ENCODE data around the gene TERT. TPM values are rescaled to one million over a fixed set of nuclear protein-coding genes. Genes with fewer than 3 reads are reported as not detected.

TERT gene
- total and polyA plus RNA-seq, 2 donors (not counting 1 experiment from before 2014, with no cell fraction given), result 0.24 to 0.39 TPM

DNA sequence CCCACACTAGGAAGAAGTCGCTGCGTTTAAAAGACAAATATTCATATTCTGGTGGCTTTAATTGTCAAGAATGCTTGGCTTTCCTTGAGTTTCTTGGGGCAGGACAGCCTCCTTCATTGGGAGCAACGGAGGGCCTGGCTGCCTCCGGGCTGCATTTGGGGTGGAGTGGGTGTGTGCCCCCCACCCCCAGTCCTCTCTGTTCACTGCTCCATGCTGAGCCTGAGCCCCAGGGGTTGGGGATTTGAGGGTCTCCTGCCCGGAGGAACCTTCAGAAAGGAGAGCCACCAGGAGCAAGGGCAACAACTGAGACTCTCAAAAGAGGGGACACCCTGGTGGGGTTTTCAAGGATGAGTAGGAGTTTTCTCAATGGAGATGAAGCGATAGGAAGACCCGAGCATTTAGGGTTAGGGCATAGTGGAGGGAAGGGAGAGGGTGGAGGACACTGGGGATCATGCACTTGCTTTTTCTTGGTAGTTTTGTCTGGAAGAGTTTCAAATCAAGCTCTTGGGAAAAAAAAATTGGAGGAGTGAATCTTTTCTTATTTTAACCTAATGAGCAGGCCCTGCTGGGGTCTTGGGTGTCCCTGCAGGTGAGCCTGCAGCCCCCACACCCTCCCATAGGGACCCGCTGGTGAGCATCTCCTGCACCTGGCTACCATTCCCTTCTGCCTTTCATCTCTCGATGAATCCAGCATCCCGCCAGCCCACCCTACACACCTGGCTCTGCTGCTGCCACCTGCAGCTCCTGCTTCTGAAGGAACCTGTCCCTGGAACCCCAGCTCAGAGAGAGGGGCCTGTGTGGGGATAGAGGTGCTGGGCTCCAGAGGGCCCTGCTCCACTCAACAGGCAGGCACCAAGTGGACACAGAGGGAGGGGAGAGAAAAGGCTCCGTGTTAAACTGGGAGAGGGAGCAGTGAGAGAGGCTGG, 89.3 kb downstream of the TERT start:
- no peaks in the 10 kb centered on the region for H3K79me2 ChIP-seq (ENCODE audit: control insufficient read depth, insufficient read depth, low read length)
- no peaks in the 10 kb centered on the region for H3K4me1 ChIP-seq (ENCODE audit: control insufficient read depth in 2 of 2, insufficient read depth in 2 of 2, low read length in 2 of 2)
- no peak for DNase-seq
- Mint-ChIP-seq H3K4me1 (no peaks in the 10 kb centered on the region), H3K9me3 (ENCODE audit: insufficient read depth) (no peaks in the 10 kb centered on the region), H3K4me3 (no peak overlapping the region), H3K27me3 (peaks cover 8% of the 10 kb centered on the region), H3K27ac (no peak overlapping the region)
- no peak overlapping the region for H2AFZ ChIP-seq (ENCODE audit: insufficient read depth, low read depth, low read length, poor library complexity, severe bottlenecking)
- H3K27ac ChIP-seq (ENCODE audit: low read length in 2 of 2), result no peak overlapping the region
- intact Hi-C loops (cut with micrococcal nuclease), result no loop called here
- H3K9ac ChIP-seq (ENCODE audit: low read length), result no peak overlapping the region
- H3K4me2 ChIP-seq (replicated peaks; ENCODE audit: low read depth, low read length, poor library complexity, severe bottlenecking), result no peak overlapping the region
- no peak for ATAC-seq (ENCODE audit: low read depth)
- CTCF ChIA-PET, result no interaction called here
- H3K36me3 ChIP-seq (replicated peaks in 1 of 2; ENCODE audit: control extremely low read depth in 1 of 2, control insufficient read depth in 1 of 2, extremely low read depth in 1 of 2, insufficient read depth in 2 of 2, low read length in 1 of 2), result no peaks in the 10 kb centered on the region
- H3K4me3 ChIP-seq (ENCODE audit: control extremely low read depth in 1 of 5, extremely low read depth in 1 of 5, insufficient read depth in 1 of 5, low read depth in 2 of 5, low read length in 4 of 5), result no peak overlapping the region
- no peaks in the 10 kb centered on the region for H3K9me3 ChIP-seq (ENCODE audit: control extremely low read depth in 1 of 3, control insufficient read depth in 2 of 3, insufficient read depth in 1 of 3, low read length in 2 of 3)
- WGBS (ENCODE audit: insufficient coverage), result 94% methylated on average over 6 of the region's 11 CpGs
- H4K20me1 ChIP-seq (ENCODE audit: control insufficient read depth, insufficient read depth, low read length, poor library complexity, severe bottlenecking), result no peaks in the 10 kb centered on the region
- no peak for TF ChIP-seq EZH2 (IDR thresholded peaks at IDR 0.05; ENCODE audit: borderline replicate concordance, insufficient read depth, low read depth, low read length, poor library complexity, severe bottlenecking)
- TF ChIP-seq, protein P1, sequence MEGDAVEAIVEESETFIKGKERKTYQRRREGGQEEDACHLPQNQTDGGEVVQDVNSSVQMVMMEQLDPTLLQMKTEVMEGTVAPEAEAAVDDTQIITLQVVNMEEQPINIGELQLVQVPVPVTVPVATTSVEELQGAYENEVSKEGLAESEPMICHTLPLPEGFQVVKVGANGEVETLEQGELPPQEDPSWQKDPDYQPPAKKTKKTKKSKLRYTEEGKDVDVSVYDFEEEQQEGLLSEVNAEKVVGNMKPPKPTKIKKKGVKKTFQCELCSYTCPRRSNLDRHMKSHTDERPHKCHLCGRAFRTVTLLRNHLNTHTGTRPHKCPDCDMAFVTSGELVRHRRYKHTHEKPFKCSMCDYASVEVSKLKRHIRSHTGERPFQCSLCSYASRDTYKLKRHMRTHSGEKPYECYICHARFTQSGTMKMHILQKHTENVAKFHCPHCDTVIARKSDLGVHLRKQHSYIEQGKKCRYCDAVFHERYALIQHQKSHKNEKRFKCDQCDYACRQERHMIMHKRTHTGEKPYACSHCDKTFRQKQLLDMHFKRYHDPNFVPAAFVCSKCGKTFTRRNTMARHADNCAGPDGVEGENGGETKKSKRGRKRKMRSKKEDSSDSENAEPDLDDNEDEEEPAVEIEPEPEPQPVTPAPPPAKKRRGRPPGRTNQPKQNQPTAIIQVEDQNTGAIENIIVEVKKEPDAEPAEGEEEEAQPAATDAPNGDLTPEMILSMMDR (IDR thresholded peaks at IDR 0.05), result no peak
- POLR2A ChIA-PET, result no interaction called here
- no peaks in the 10 kb centered on the region for H3K27me3 ChIP-seq (replicated peaks in 1 of 4; ENCODE audit: control extremely low read depth in 1 of 4, control insufficient read depth in 3 of 4, insufficient read depth in 4 of 4, low read length in 3 of 4)

DNA sequence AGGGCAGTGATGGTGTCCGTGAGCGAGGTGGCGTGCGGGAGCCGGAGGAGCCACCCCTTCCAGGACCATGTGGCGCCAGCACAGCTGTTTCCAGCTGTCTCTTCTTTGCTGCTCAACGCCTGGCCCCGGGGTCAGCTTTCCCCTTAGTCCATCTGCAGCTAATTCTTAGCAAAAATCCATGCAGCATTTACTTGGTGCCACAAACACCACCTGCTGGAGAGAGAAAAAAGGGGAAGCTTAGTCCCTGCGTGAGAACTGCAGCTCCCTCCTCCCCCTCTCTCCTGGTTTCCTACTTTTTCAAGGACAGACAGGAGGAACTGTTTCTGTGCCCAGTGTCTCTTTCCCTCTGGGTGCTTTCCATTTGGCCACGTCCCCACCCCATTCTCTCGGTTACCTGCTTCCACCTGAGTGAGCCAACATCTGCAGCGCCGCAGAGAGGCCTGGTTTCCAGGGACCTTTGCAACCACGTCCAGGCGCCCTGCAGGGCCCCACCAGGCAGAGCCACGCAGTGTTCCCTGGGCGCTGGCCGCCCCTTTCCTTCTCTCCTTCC, 90.1 kb downstream of the TERT start:
- DNase-seq (no peak), ATAC-seq (ENCODE audit: low read depth) (no peak)
- no peaks in the 10 kb centered on the region for H4K20me1 ChIP-seq (ENCODE audit: control insufficient read depth, insufficient read depth, low read length, poor library complexity, severe bottlenecking)
- no peaks in the 10 kb centered on the region for H3K79me2 ChIP-seq (ENCODE audit: control insufficient read depth, insufficient read depth, low read length)
- no peak overlapping the region for H3K4me3 ChIP-seq (ENCODE audit: control extremely low read depth in 1 of 5, extremely low read depth in 1 of 5, insufficient read depth in 1 of 5, low read depth in 2 of 5, low read length in 4 of 5)
- H3K4me2 ChIP-seq (replicated peaks; ENCODE audit: low read depth, low read length, poor library complexity, severe bottlenecking), result no peak overlapping the region
- peaks cover 8% of the 10 kb centered on the region for H3K27me3 Mint-ChIP-seq
- no peaks in the 10 kb centered on the region for H3K36me3 ChIP-seq (replicated peaks in 1 of 2; ENCODE audit: control extremely low read depth in 1 of 2, control insufficient read depth in 1 of 2, extremely low read depth in 1 of 2, insufficient read depth in 2 of 2, low read length in 1 of 2)
- H3K4me1 ChIP-seq (ENCODE audit: control insufficient read depth in 2 of 2, insufficient read depth in 2 of 2, low read length in 2 of 2), result no peaks in the 10 kb centered on the region
- H3K27ac ChIP-seq (ENCODE audit: low read length in 2 of 2), result no peak overlapping the region
- H3K27me3 ChIP-seq (replicated peaks in 1 of 4; ENCODE audit: control extremely low read depth in 1 of 4, control insufficient read depth in 3 of 4, insufficient read depth in 4 of 4, low read length in 3 of 4), result peaks cover 0 to under 1% (median 0%) of the 10 kb centered on the region in 4 experiments
- no peak overlapping the region for H3K4me3 Mint-ChIP-seq
- H3K9me3 Mint-ChIP-seq (ENCODE audit: insufficient read depth), result no peaks in the 10 kb centered on the region
- CTCF ChIA-PET, result no interaction called here
- no peaks in the 10 kb centered on the region for H3K9me3 ChIP-seq (ENCODE audit: control extremely low read depth in 1 of 3, control insufficient read depth in 2 of 3, insufficient read depth in 1 of 3, low read length in 2 of 3)
- no peak overlapping the region for H3K9ac ChIP-seq (ENCODE audit: low read length)
- no peak overlapping the region for H3K27ac Mint-ChIP-seq
- POLR2A ChIA-PET, result no interaction called here
- H2AFZ ChIP-seq (ENCODE audit: insufficient read depth, low read depth, low read length, poor library complexity, severe bottlenecking), result no peak overlapping the region
- WGBS (ENCODE audit: insufficient coverage), result 47% methylated on average over 15 of the region's 18 CpGs
- intact Hi-C loops (cut with micrococcal nuclease), result no loop called here
- TF ChIP-seq, protein P1 (IDR thresholded peaks at IDR 0.05), result no peak
- TF ChIP-seq EZH2 (IDR thresholded peaks at IDR 0.05; ENCODE audit: borderline replicate concordance, insufficient read depth, low read depth, low read length, poor library complexity, severe bottlenecking), result no peak
- H3K4me1 Mint-ChIP-seq, result no peaks in the 10 kb centered on the region
